ENCODE data around the gene LELP1. TPM values are rescaled to one million over a fixed set of nuclear protein-coding genes. Genes with fewer than 3 reads are reported as not detected.

The LELP1 gene
- total and polyA plus RNA-seq, 2 of the 8 experiments (the other 6 are each of a cell fraction or from before 2014, with no cell fraction given), result not detected

DNA sequence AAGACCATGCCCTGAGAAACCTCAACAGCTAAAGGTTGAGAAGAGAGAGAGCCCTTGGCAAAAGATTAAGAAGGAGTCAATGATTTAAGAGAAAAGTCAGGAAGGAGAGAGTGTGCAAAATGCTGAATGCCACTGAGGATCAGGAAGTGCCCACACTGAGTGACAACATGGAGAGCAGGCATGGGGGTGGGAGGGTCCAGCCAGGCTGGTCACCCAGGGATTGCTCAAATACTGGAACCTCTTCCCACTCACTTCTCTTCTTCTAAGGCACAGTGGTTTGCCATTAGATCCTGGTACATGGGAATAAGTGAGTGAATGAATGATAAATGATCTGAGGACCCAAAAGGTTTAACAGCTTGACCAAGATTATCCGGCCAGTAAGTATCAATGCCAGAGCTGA is 25.3 kb downstream of the LELP1 start:
- Histone ChIP-seq H3K4ac (replicated peaks; ENCODE audit: insufficient read length, low read depth, low read length) (no peak overlapping the region), H3K4me2 (ENCODE audit: insufficient read depth in 1 of 2, low read depth in 2 of 2, low read length in 2 of 2) (no peak overlapping the region), H2BK12ac (ENCODE audit: low read depth, low read length) (no peak overlapping the region), H3K9me3 (ENCODE audit: insufficient read depth in 2 of 2, low read depth in 1 of 2, low read length in 1 of 2) (no peaks in the 10 kb centered on the region; a peak in 1 of 4 replicates), H3K4me3 (ENCODE audit: extremely low read depth in 1 of 4, insufficient read depth in 2 of 4, low read depth in 3 of 4, low read length in 4 of 4) (no peak overlapping the region), H3K18ac (ENCODE audit: extremely low read depth, low read length) (no peak overlapping the region), H3K27me3 (replicated peaks in 1 of 4; ENCODE audit: control insufficient read depth in 3 of 4, extremely low read depth in 1 of 4, insufficient read depth in 3 of 4, low read length in 3 of 4) (no peaks in the 10 kb centered on the region), H2BK120ac (replicated peaks; ENCODE audit: low read depth, low read length) (no peak overlapping the region), H3K27ac (ENCODE audit: low read depth, low read length) (no peak overlapping the region), H2AK5ac (ENCODE audit: low read depth, low read length) (no peak overlapping the region), H3K36me3 (ENCODE audit: control insufficient read depth in 2 of 4, insufficient read depth in 4 of 4, low read length in 3 of 4) (no peaks in the 10 kb centered on the region), H3K79me1 (ENCODE audit: low read depth, low read length) (no peaks in the 10 kb centered on the region), H4K20me1 (replicated peaks in 1 of 2; ENCODE audit: control insufficient read depth in 1 of 2, insufficient read depth in 2 of 2, low read length in 2 of 2) (no peaks in the 10 kb centered on the region), H2BK5ac (ENCODE audit: low read depth, low read length) (no peak overlapping the region), H2BK15ac (ENCODE audit: low read length) (no peak overlapping the region), H3K14ac (ENCODE audit: insufficient read length) (no peak overlapping the region), H3K79me2 (ENCODE audit: control insufficient read depth in 1 of 2, insufficient read depth in 2 of 2, low read length in 2 of 2) (no peaks in the 10 kb centered on the region), H3K4me1 (replicated peaks in 1 of 4; ENCODE audit: control insufficient read depth in 3 of 4, insufficient read depth in 4 of 4, low read length in 3 of 4) (no peaks in the 10 kb centered on the region), H4K8ac (ENCODE audit: extremely low read depth, insufficient read depth, low read length) (no peak overlapping the region), H3K23ac (ENCODE audit: insufficient read length) (no peak overlapping the region), H3K56ac (replicated peaks; ENCODE audit: insufficient read length, low read depth, low read length) (no peak overlapping the region), H3K23me2 (ENCODE audit: low read depth, low read length) (no peaks in the 10 kb centered on the region), H4K91ac (replicated peaks; ENCODE audit: insufficient read length, low read length) (no peak overlapping the region), H2AFZ (ENCODE audit: low read length) (no peak overlapping the region), H4K5ac (ENCODE audit: insufficient read length, low read depth, low read length) (no peak overlapping the region), H2BK20ac (ENCODE audit: low read length) (no peak overlapping the region), H3K9ac (replicated peaks in 1 of 4; ENCODE audit: extremely low read depth in 1 of 4, low read depth in 3 of 4, low read length in 3 of 4) (no peak overlapping the region)
- no peak for DNase-seq (ENCODE audit: low read depth in 1 of 2, low spot score in 2 of 2)
- TF ChIP-seq SIN3A (conservative IDR thresholded peaks at IDR 0.05 in 1 of 2, IDR thresholded peaks at IDR 0.05 in 1 of 2; ENCODE audit: low read depth in 1 of 2, low read length in 2 of 2) (no peak), POLR2AphosphoS5 (IDR thresholded peaks at IDR 0.05; ENCODE audit: low read depth, low read length) (no peak)
- ChIA-PET POLR2A (ENCODE audit: partially characterized antibody) (no interaction called here), CTCF (ENCODE audit: partially characterized antibody) (interaction anchor here (0.7 to 4.5 kb wide), 19 partner anchors 8 to 770 kb away, joined by 3 to 34 read pairs (median 5); partner anchors contain the start of genes LORICRIN, PRR9 and SMCP)
- 94% methylated on average over 1 of the region's 1 CpG; no CpG with 5 or more reads in 1 of the 2 experiments for WGBS, 2 experiments (ENCODE audit: extremely low coverage in 1 of 2, insufficient coverage in 1 of 2, insufficient read length in 1 of 2, insufficient replicate concordance in 2 of 2, low coverage in 1 of 2, low lambda C conversion rate in 2 of 2, missing lambda C conversion rate in 1 of 2)
- no peak for FAIRE-seq

All from H1 (cell line).